Prostate gland (tissue), 2 donors: ENCODE measurements around the gene ACTG1.

ENCODE experiments used
- POLR2A ChIP-seq: fragments of 450-650 bp; IDR thresholded peaks from one replicate; pipeline ENCODE4 v1.6.1; 2016; ENCODE audit warnings: antibody characterized with exemption, mild to moderate bottlenecking
- TF ChIP-seq, protein P1 (sequence below), 4 experiments: fragments of 200-600 bp in 2 of 4; fragments of 450-650 bp in 2 of 4; sonication (generic) in 2 of 4; IDR thresholded peaks; 1 replicate in 3 of 4; 2 replicates in 1 of 4; pipeline ENCODE4 v1.5.1; 2016 to 2019; ENCODE audit warnings: antibody characterized with exemption in 4 of 4, mild to moderate bottlenecking in 2 of 4, moderate library complexity in 2 of 4

- TF ChIP-seq, protein P1, sequence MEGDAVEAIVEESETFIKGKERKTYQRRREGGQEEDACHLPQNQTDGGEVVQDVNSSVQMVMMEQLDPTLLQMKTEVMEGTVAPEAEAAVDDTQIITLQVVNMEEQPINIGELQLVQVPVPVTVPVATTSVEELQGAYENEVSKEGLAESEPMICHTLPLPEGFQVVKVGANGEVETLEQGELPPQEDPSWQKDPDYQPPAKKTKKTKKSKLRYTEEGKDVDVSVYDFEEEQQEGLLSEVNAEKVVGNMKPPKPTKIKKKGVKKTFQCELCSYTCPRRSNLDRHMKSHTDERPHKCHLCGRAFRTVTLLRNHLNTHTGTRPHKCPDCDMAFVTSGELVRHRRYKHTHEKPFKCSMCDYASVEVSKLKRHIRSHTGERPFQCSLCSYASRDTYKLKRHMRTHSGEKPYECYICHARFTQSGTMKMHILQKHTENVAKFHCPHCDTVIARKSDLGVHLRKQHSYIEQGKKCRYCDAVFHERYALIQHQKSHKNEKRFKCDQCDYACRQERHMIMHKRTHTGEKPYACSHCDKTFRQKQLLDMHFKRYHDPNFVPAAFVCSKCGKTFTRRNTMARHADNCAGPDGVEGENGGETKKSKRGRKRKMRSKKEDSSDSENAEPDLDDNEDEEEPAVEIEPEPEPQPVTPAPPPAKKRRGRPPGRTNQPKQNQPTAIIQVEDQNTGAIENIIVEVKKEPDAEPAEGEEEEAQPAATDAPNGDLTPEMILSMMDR (IDR thresholded peaks at IDR 0.05): no peak
- TF ChIP-seq POLR2A: no peak
Measured at GRCh38 chr17:81517339-81518112, 4.9 kb upstream of the ACTG1 start.
